Measurements from ENCODE around the gene DDX41.

Gene DDX41

GRCh38 chr5:177511181-177511580 lies 5.6 kb downstream of the DDX41 start:
- no peaks in the 10 kb centered on the region for H4K20me1 ChIP-seq (ENCODE audit: insufficient read depth)
- H3K4me3 ChIP-seq (IDR thresholded peaks at IDR 0.05; ENCODE audit: insufficient read depth, low read depth, low read length) = no peak overlapping the region
- TF ChIP-seq, protein P1, sequence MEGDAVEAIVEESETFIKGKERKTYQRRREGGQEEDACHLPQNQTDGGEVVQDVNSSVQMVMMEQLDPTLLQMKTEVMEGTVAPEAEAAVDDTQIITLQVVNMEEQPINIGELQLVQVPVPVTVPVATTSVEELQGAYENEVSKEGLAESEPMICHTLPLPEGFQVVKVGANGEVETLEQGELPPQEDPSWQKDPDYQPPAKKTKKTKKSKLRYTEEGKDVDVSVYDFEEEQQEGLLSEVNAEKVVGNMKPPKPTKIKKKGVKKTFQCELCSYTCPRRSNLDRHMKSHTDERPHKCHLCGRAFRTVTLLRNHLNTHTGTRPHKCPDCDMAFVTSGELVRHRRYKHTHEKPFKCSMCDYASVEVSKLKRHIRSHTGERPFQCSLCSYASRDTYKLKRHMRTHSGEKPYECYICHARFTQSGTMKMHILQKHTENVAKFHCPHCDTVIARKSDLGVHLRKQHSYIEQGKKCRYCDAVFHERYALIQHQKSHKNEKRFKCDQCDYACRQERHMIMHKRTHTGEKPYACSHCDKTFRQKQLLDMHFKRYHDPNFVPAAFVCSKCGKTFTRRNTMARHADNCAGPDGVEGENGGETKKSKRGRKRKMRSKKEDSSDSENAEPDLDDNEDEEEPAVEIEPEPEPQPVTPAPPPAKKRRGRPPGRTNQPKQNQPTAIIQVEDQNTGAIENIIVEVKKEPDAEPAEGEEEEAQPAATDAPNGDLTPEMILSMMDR (conservative IDR thresholded peaks at IDR 0.05; ENCODE audit: low read depth, low read length) = no peak
- no peaks in the 10 kb centered on the region for H3K27me3 ChIP-seq (ENCODE audit: insufficient read depth, low read depth)
- no peaks in the 10 kb centered on the region for H3K4me1 ChIP-seq (ENCODE audit: low read depth, poor library complexity, severe bottlenecking)
- no peaks in the 10 kb centered on the region for H3K36me3 ChIP-seq (ENCODE audit: insufficient read depth)
- no peak overlapping the region for H2AFZ ChIP-seq (ENCODE audit: low read depth)
- H3K79me2 ChIP-seq (ENCODE audit: insufficient read depth, low read depth) = 0 out of 2 replicates have a peak, but pooled peaks cover 6% of the 10 kb centered on the region
- no peak overlapping the region for H3K4me2 ChIP-seq
- H3K27ac ChIP-seq = no peak overlapping the region
- no peak overlapping the region for H3K9ac ChIP-seq

DNA sequence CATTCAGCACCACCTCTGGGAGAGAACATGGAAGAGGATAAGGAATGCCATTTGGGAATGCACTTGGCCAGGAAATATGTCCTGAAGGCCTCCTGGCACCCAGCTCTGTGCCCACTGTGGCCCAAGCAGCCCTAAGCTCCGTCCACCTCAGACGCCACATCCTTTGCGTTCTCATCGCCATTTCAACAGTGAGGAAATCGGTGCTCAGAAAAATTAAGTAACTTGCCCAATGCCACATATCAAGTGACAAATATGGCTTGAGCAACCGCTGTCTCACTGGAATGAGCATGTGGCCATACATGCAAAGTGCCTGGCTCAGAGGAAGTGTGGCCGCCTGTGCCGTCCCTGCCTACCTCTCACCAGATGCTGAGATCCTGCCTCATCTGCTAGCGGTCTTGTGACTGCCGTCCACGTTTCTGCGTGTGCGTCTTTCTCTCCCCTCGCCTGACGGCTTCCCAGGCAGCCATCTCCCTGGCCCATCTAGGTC lies 6.2 kb downstream of the DDX41 start:
- no peak overlapping the region for H3K4me2 ChIP-seq
- no peak overlapping the region for H3K27ac ChIP-seq
- no peaks in the 10 kb centered on the region for H3K27me3 ChIP-seq (ENCODE audit: insufficient read depth, low read depth)
- H3K79me2 ChIP-seq (ENCODE audit: insufficient read depth, low read depth) = 0 out of 2 replicates have a peak, but pooled peaks cover under 1% of the 10 kb centered on the region
- H4K20me1 ChIP-seq (ENCODE audit: insufficient read depth) = no peaks in the 10 kb centered on the region
- no peak overlapping the region for H3K4me3 ChIP-seq (IDR thresholded peaks at IDR 0.05; ENCODE audit: insufficient read depth, low read depth, low read length)
- no peak overlapping the region for H3K9ac ChIP-seq
- H2AFZ ChIP-seq (ENCODE audit: low read depth) = no peak overlapping the region
- TF ChIP-seq, protein P1 (conservative IDR thresholded peaks at IDR 0.05; ENCODE audit: low read depth, low read length) = no peak
- no peaks in the 10 kb centered on the region for H3K36me3 ChIP-seq (ENCODE audit: insufficient read depth)
- no peaks in the 10 kb centered on the region for H3K4me1 ChIP-seq (ENCODE audit: low read depth, poor library complexity, severe bottlenecking)

- no peak overlapping the region for H3K4me3 ChIP-seq (IDR thresholded peaks at IDR 0.05; ENCODE audit: insufficient read depth, low read depth, low read length)
- H3K79me2 ChIP-seq (ENCODE audit: insufficient read depth, low read depth) = no peaks in the 10 kb centered on the region
- no peaks in the 10 kb centered on the region for H4K20me1 ChIP-seq (ENCODE audit: insufficient read depth)
- no peak overlapping the region for H2AFZ ChIP-seq (ENCODE audit: low read depth)
- TF ChIP-seq, protein P1 (conservative IDR thresholded peaks at IDR 0.05; ENCODE audit: low read depth, low read length) = no peak
- H3K27ac ChIP-seq = no peak overlapping the region
- H3K27me3 ChIP-seq (ENCODE audit: insufficient read depth, low read depth) = no peaks in the 10 kb centered on the region
- no peaks in the 10 kb centered on the region for H3K4me1 ChIP-seq (ENCODE audit: low read depth, poor library complexity, severe bottlenecking)
- H3K9ac ChIP-seq = no peak overlapping the region
- no peaks in the 10 kb centered on the region for H3K36me3 ChIP-seq (ENCODE audit: insufficient read depth)
- H3K4me2 ChIP-seq = no peak overlapping the region
Observed at GRCh38 chr5:177509991-177510566, 6.7 kb downstream of the DDX41 start.

- Histone ChIP-seq H3K9ac (no peak within 1 kb of the TSS), H3K4me2 (no peak within 1 kb of the TSS), H2AFZ (ENCODE audit: low read depth) (no peak within 1 kb of the TSS), H3K4me3 (IDR thresholded peaks at IDR 0.05; ENCODE audit: insufficient read depth, low read depth, low read length) (no peak within 1 kb of the TSS), H3K36me3 (ENCODE audit: insufficient read depth) (no peaks in the 10 kb centered on the region), H3K27ac (no peak within 1 kb of the TSS), H4K20me1 (ENCODE audit: insufficient read depth) (no peaks in the 10 kb centered on the region), H3K27me3 (ENCODE audit: insufficient read depth, low read depth) (no peaks in the 10 kb centered on the region), H3K4me1 (ENCODE audit: low read depth, poor library complexity, severe bottlenecking) (no peaks in the 10 kb centered on the region), H3K79me2 (ENCODE audit: insufficient read depth, low read depth) (no peaks in the 10 kb centered on the region)
- TF ChIP-seq, protein P1 (conservative IDR thresholded peaks at IDR 0.05; ENCODE audit: low read depth, low read length) = no peak
Observed at GRCh38 chr5:177509381-177509951, 7.3 kb downstream of the DDX41 start, which contains the start of gene DOK3. TSS of gene DOK3 (minus strand) at chr5:177509826. CDS start at chr5:177509540, 286 bp downstream.
